KMS-11 (cell line): ENCODE measurements around the gene ULK1.

Experiments
- H2AFZ ChIP-seq: fragments of 200-600 bp; sonication (generic); 2 replicates; pipeline ENCODE4 v1.6.1; 2016; ENCODE audit warnings: antibody characterized with exemption, mixed run types, low read depth
- H3K27ac ChIP-seq: fragments of 200-600 bp; sonication (generic); 2 replicates; pipeline ENCODE4 v1.6.1; 2016; ENCODE audit warnings: mild to moderate bottlenecking, mixed run types
- H3K27me3 ChIP-seq: fragments of 200-600 bp; sonication (generic); 2 replicates; pipeline ENCODE4 v1.6.1; 2017; ENCODE audit warnings: mild to moderate bottlenecking, low read depth, mixed run types, moderate library complexity; ENCODE audit not compliant: insufficient read depth
- H3K36me3 ChIP-seq: fragments of 200-600 bp; sonication (generic); 2 replicates; pipeline ENCODE4 v1.6.1; 2017; ENCODE audit warnings: mild to moderate bottlenecking, mixed run types; ENCODE audit not compliant: insufficient read depth
- H3K4me1 ChIP-seq: fragments of 200-600 bp; sonication (generic); 2 replicates; pipeline ENCODE4 v1.6.1; 2016; ENCODE audit warnings: mild to moderate bottlenecking, low read depth, mixed run types; ENCODE audit not compliant: poor library complexity, severe bottlenecking
- H3K4me2 ChIP-seq: fragments of 200-600 bp; sonication (generic); 2 replicates; pipeline ENCODE4 v1.7.0; 2016; ENCODE audit warnings: mild to moderate bottlenecking, mixed run types
- H3K4me3 ChIP-seq: fragments of 200-600 bp; sonication (generic); IDR thresholded peaks from 2 replicates; pipeline ENCODE4 v1.6.1; 2017; ENCODE audit warnings: low read depth, low read length, mixed read lengths; ENCODE audit not compliant: insufficient read depth
- H3K79me2 ChIP-seq: fragments of 200-600 bp; sonication (generic); 2 replicates; pipeline ENCODE4 v1.6.1; 2016; ENCODE audit warnings: low read depth, mixed run types; ENCODE audit not compliant: insufficient read depth
- H3K9ac ChIP-seq: fragments of 200-600 bp; sonication (generic); 2 replicates; pipeline ENCODE4 v1.6.1; 2016; ENCODE audit warnings: mild to moderate bottlenecking, mixed run types
- H4K20me1 ChIP-seq: fragments of 200-600 bp; sonication (generic); 2 replicates; pipeline ENCODE4 v1.6.1; 2016; ENCODE audit warnings: mild to moderate bottlenecking, mixed run types; ENCODE audit not compliant: insufficient read depth
- CTCF ChIP-seq: fragments of 200-600 bp; sonication (generic); conservative IDR thresholded peaks from 2 replicates; pipeline ENCODE4 v1.6.1; 2017; ENCODE audit warnings: low read depth, mild to moderate bottlenecking, antibody characterized with exemption, low read length, moderate library complexity, mixed read lengths

ULK1 gene

GRCh38 chr12:131892711-131893604 lies 1.5 kb upstream of the ULK1 start:
- Histone ChIP-seq H2AFZ (no peak overlapping the region), H3K36me3 (no peaks in the 10 kb centered on the region), H3K4me3 (no peak overlapping the region), H3K79me2 (no peaks in the 10 kb centered on the region), H4K20me1 (no peaks in the 10 kb centered on the region), H3K4me2 (no peak overlapping the region), H3K27ac (no peak overlapping the region), H3K4me1 (peaks cover 7% of the 10 kb centered on the region), H3K9ac (no peak overlapping the region), H3K27me3 (no peaks in the 10 kb centered on the region)
- TF ChIP-seq CTCF: no peak

GRCh38 chr12:131893605-131894312 lies 663 bp upstream of the ULK1 start:
- H3K27me3 ChIP-seq: no peaks in the 10 kb centered on the region
- H3K4me2 ChIP-seq: no peak overlapping the region

GRCh38 chr12:131894981-131895639 lies 688 bp downstream of the ULK1 start:
- no peak overlapping the region for H3K4me3 ChIP-seq
- TF ChIP-seq CTCF: no peak
- peak overlapping the region; percentile 41 for H3K4me2 ChIP-seq
- peak overlapping the region; percentile 76; the same call in 1 of the 2 replicates for H3K27ac ChIP-seq
- no peaks in the 10 kb centered on the region for H4K20me1 ChIP-seq
- H2AFZ ChIP-seq: no peak overlapping the region
- H3K27me3 ChIP-seq: no peaks in the 10 kb centered on the region
- no peaks in the 10 kb centered on the region for H3K36me3 ChIP-seq
- no peak overlapping the region; the same call in 1 of the 2 replicates for H3K9ac ChIP-seq
- no peaks in the 10 kb centered on the region for H3K79me2 ChIP-seq
- peaks cover 7% of the 10 kb centered on the region for H3K4me1 ChIP-seq

More at GRCh38 chr12:131893605-131894312, 663 bp upstream of the ULK1 start:
- no peaks in the 10 kb centered on the region for H3K36me3 ChIP-seq
- H3K79me2 ChIP-seq: no peaks in the 10 kb centered on the region
- no peak for TF ChIP-seq CTCF
- no peak overlapping the region for H3K27ac ChIP-seq
- no peak overlapping the region for H3K9ac ChIP-seq
- H2AFZ ChIP-seq: no peak overlapping the region
- H3K4me3 ChIP-seq: no peak overlapping the region
- H3K4me1 ChIP-seq: peaks cover 7% of the 10 kb centered on the region
- no peaks in the 10 kb centered on the region for H4K20me1 ChIP-seq

- Histone ChIP-seq H3K4me2 (peak overlapping the region; percentile 41), H3K27ac (peak overlapping the region; percentile 76; the same call in 1 of the 2 replicates), H2AFZ (no peak overlapping the region), H3K79me2 (no peaks in the 10 kb centered on the region), H3K27me3 (no peaks in the 10 kb centered on the region), H3K9ac (peak overlapping the region; percentile 71; the same call in 1 of the 2 replicates), H3K36me3 (no peaks in the 10 kb centered on the region), H3K4me1 (peaks cover 7% of the 10 kb centered on the region), H4K20me1 (no peaks in the 10 kb centered on the region), H3K4me3 (no peak overlapping the region)
- TF ChIP-seq CTCF: no peak
These were observed 1.2 kb downstream of the ULK1 start for GRCh38 chr12:131895640-131896079.
